MM.1S (cell line): ENCODE measurements around the gene GCNT2.

ENCODE experiments used
- EZH2 ChIP-seq: fragments of 300-600 bp; sonication (generic); optimal IDR thresholded peaks from 2 replicates; pipeline ENCODE3; 2017; ENCODE audit warnings: low read depth, mild to moderate bottlenecking, antibody characterized with exemption, low read length, mixed read lengths
- EZH2phosphoT487 ChIP-seq: fragments of 300-600 bp; sonication (generic); IDR thresholded peaks from 2 replicates; pipeline ENCODE4 v1.6.1; 2018; ENCODE audit warnings: antibody characterized with exemption, low read length
- TF ChIP-seq, protein P1 (sequence below): fragments of 300-600 bp; sonication (generic); IDR thresholded peaks from 2 replicates; pipeline ENCODE4 v1.5.1; 2016; ENCODE audit warnings: antibody characterized with exemption, low read length, mixed read lengths

DNA sequence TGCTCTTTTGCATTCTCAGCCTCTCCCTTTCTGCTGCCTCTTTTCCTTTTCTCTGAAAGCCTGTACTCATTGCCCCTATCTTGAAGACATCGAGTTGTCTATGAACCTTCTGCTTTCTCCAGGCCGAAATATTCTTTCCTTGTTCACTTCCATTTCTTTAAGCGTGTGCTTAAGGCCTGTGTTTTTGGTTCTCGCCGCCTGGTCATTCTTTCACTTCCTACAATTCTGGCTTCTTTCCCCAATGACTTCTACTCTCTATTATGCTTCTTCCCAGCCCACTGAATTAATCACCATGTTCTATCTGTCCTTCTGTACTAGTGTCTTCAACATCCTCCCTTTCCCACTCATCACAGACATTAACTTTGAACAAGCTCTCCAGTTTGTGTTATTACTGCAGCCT lies 103.7 kb downstream of the GCNT2 start:
- TF ChIP-seq, protein P1, sequence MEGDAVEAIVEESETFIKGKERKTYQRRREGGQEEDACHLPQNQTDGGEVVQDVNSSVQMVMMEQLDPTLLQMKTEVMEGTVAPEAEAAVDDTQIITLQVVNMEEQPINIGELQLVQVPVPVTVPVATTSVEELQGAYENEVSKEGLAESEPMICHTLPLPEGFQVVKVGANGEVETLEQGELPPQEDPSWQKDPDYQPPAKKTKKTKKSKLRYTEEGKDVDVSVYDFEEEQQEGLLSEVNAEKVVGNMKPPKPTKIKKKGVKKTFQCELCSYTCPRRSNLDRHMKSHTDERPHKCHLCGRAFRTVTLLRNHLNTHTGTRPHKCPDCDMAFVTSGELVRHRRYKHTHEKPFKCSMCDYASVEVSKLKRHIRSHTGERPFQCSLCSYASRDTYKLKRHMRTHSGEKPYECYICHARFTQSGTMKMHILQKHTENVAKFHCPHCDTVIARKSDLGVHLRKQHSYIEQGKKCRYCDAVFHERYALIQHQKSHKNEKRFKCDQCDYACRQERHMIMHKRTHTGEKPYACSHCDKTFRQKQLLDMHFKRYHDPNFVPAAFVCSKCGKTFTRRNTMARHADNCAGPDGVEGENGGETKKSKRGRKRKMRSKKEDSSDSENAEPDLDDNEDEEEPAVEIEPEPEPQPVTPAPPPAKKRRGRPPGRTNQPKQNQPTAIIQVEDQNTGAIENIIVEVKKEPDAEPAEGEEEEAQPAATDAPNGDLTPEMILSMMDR: no peak
- TF ChIP-seq EZH2phosphoT487: no peak
- no peak for TF ChIP-seq EZH2
